ENCODE measurements around the gene PLCB4. TPM values are rescaled to one million over a fixed set of nuclear protein-coding genes. Genes with fewer than 3 reads are reported as not detected.

The PLCB4 gene
- polyA plus RNA-seq, 1 of the 3 experiments (the other 2 are of a cell fraction): 5.5 TPM

- H2AFZ ChIP-seq (ENCODE audit: low read depth): no peak overlapping the region
- no peaks in the 10 kb centered on the region for H3K27me3 ChIP-seq (ENCODE audit: insufficient read depth)
- peaks cover 30 to 43% of the 10 kb centered on the region in 2 experiments for H3K36me3 ChIP-seq (replicated peaks in 1 of 2; ENCODE audit: control insufficient read depth in 1 of 2, insufficient read depth in 2 of 2, low read length in 1 of 2)
- no peak overlapping the region for H3K4me3 ChIP-seq (ENCODE audit: low read depth in 2 of 2, low read length in 1 of 2)
- POLR2A ChIA-PET: no interaction called here
- DNase-seq: no peak
- 0 out of 2 replicates have a peak, but pooled peaks cover 3% of the 10 kb centered on the region for H3K9me3 ChIP-seq
- TF ChIP-seq ELF1 (IDR thresholded peaks at IDR 0.05) (no peak), IRF3 (IDR thresholded peaks at IDR 0.05; ENCODE audit: low read depth, low read length) (no peak), EZH2phosphoT487 (IDR thresholded peaks at IDR 0.05; ENCODE audit: borderline replicate concordance, low read depth) (no peak), YY1 (IDR thresholded peaks at IDR 0.05; ENCODE audit: low read depth) (no peak), REST (IDR thresholded peaks at IDR 0.05; ENCODE audit: low read depth, low read length) (no peak)
- no peak overlapping the region for H3K4me2 ChIP-seq
- H3K4me1 ChIP-seq (ENCODE audit: control insufficient read depth in 1 of 2, insufficient read depth in 2 of 2, low read depth in 1 of 2, low read length in 1 of 2): no peaks in the 10 kb centered on the region
- H4K20me1 ChIP-seq (ENCODE audit: insufficient read depth): no peaks in the 10 kb centered on the region
- no peaks in the 10 kb centered on the region for H3K9me2 ChIP-seq
- CTCF ChIA-PET: interaction anchor here (1.3 kb wide), 1 partner anchor 163 kb away, joined by 5 read pairs; no protein-coding TSS in a partner anchor
- H3K79me2 ChIP-seq (ENCODE audit: insufficient read depth): no peaks in the 10 kb centered on the region
- H3K9ac ChIP-seq: no peak overlapping the region
- H3F3A ChIP-seq (replicated peaks; ENCODE audit: insufficient read depth): peaks cover 3% of the 10 kb centered on the region
- WGBS (ENCODE audit: low lambda C conversion rate): 87% methylated on average over 2 of the region's 2 CpGs
- H3K27ac ChIP-seq (ENCODE audit: low read depth in 2 of 2, low read length in 1 of 2): no peak overlapping the region
Measured at GRCh38 chr20:9454791-9455190, 385.9 kb downstream of the PLCB4 start.

GRCh38 chr20:9457136-9457535 lies 388.2 kb downstream of the PLCB4 start:
- Histone ChIP-seq H2AFZ (ENCODE audit: low read depth) (no peak overlapping the region), H3K9me2 (no peaks in the 10 kb centered on the region), H3K9me3 (0 out of 2 replicates have a peak, but pooled peaks cover 3% of the 10 kb centered on the region), H3K9ac (no peak overlapping the region), H3K36me3 (replicated peaks in 1 of 2; ENCODE audit: control insufficient read depth in 1 of 2, insufficient read depth in 2 of 2, low read length in 1 of 2) (peaks cover 32 to 37% of the 10 kb centered on the region in 2 experiments), H3K79me2 (ENCODE audit: insufficient read depth) (no peaks in the 10 kb centered on the region), H3F3A (replicated peaks; ENCODE audit: insufficient read depth) (peaks cover 15% of the 10 kb centered on the region), H3K4me3 (ENCODE audit: low read depth in 2 of 2, low read length in 1 of 2) (no peak overlapping the region), H3K4me2 (no peak overlapping the region), H3K27me3 (ENCODE audit: insufficient read depth) (no peaks in the 10 kb centered on the region), H3K4me1 (ENCODE audit: control insufficient read depth in 1 of 2, insufficient read depth in 2 of 2, low read depth in 1 of 2, low read length in 1 of 2) (peaks cover 0 to 14% of the 10 kb centered on the region in 2 experiments; a peak in 2 of 4 replicates), H3K27ac (ENCODE audit: low read depth in 2 of 2, low read length in 1 of 2) (no peak overlapping the region), H4K20me1 (ENCODE audit: insufficient read depth) (no peaks in the 10 kb centered on the region)
- ChIA-PET POLR2A (no interaction called here), CTCF (interaction anchor here (0.8 to 2.5 kb wide), 5 partner anchors 17 to 160 kb away, joined by 4 to 12 read pairs (median 4); no protein-coding TSS in a partner anchor)
- TF ChIP-seq FOSL2 (IDR thresholded peaks at IDR 0.05; ENCODE audit: borderline replicate concordance, low read depth) (no peak), FOXM1 (IDR thresholded peaks at IDR 0.05; ENCODE audit: low read depth) (no peak), USF2 (IDR thresholded peaks at IDR 0.05; ENCODE audit: borderline replicate concordance, low read depth, low read length) (no peak), SMC3 (IDR thresholded peaks at IDR 0.05; ENCODE audit: low read depth, low read length) (no peak), ZBTB33 (IDR thresholded peaks at IDR 0.05; ENCODE audit: borderline replicate concordance, low read depth) (no peak), RAD21 (IDR thresholded peaks at IDR 0.05; ENCODE audit: low read length) (no peak), JUND (IDR thresholded peaks at IDR 0.05) (no peak), GATA2 (CRISPR knock-in tag; IDR thresholded peaks at IDR 0.05) (no peak)
- DNase-seq: no peak
- 86% methylated on average over 2 of the region's 2 CpGs for WGBS (ENCODE audit: low lambda C conversion rate)

Data from SK-N-SH (cell line).